HEK293T (cell line): Measurements from ENCODE around the gene RHOB.

Experiments
- BHLHE40 ChIP-seq: fragments of 450-650 bp; IDR thresholded peaks from 2 replicates; pipeline ENCODE4 v1.6.1; 2016; ENCODE audit warnings: mild to moderate bottlenecking, moderate library complexity, borderline replicate concordance
- CTBP1 ChIP-seq: fragments of 450-650 bp; IDR thresholded peaks from 2 replicates; pipeline ENCODE4 v1.6.1; 2016; ENCODE audit warnings: borderline replicate concordance
- ELF4 ChIP-seq: fragments of 450-650 bp; IDR thresholded peaks from 2 replicates; pipeline ENCODE4 v1.6.1; 2017; ENCODE audit warnings: antibody characterized with exemption
- FOXK2 ChIP-seq: fragments of 450-650 bp; IDR thresholded peaks from 2 replicates; pipeline ENCODE4 v1.6.1; 2016; ENCODE audit warnings: mild to moderate bottlenecking
- HDGF ChIP-seq: fragments of 450-650 bp; IDR thresholded peaks from 2 replicates; pipeline ENCODE4 v1.6.1; 2017; ENCODE audit warnings: antibody characterized with exemption, borderline replicate concordance
- L3MBTL2 ChIP-seq: fragments of 450-650 bp; conservative IDR thresholded peaks from 2 replicates; pipeline ENCODE4 v1.6.1; 2016; ENCODE audit warnings: mild to moderate bottlenecking
- NFRKB ChIP-seq: fragments of 450-650 bp; IDR thresholded peaks from 2 replicates; pipeline ENCODE4 v1.6.1; 2016; ENCODE audit warnings: mild to moderate bottlenecking, moderate library complexity
- SP1 ChIP-seq: fragments of 450-650 bp; IDR thresholded peaks from 2 replicates; pipeline ENCODE4 v1.6.1; 2017
- SUZ12 ChIP-seq: fragments of 450-650 bp; IDR thresholded peaks from 2 replicates; pipeline ENCODE4 v1.6.1; 2016; ENCODE audit warnings: mild to moderate bottlenecking
- ZNF384 ChIP-seq: fragments of 450-650 bp; IDR thresholded peaks from 2 replicates; pipeline ENCODE4 v1.6.1; 2016
- TF ChIP-seq, protein P1 (sequence below): fragments of 450-650 bp; IDR thresholded peaks from 2 replicates; pipeline ENCODE4 v1.6.1; 2016

DNA sequence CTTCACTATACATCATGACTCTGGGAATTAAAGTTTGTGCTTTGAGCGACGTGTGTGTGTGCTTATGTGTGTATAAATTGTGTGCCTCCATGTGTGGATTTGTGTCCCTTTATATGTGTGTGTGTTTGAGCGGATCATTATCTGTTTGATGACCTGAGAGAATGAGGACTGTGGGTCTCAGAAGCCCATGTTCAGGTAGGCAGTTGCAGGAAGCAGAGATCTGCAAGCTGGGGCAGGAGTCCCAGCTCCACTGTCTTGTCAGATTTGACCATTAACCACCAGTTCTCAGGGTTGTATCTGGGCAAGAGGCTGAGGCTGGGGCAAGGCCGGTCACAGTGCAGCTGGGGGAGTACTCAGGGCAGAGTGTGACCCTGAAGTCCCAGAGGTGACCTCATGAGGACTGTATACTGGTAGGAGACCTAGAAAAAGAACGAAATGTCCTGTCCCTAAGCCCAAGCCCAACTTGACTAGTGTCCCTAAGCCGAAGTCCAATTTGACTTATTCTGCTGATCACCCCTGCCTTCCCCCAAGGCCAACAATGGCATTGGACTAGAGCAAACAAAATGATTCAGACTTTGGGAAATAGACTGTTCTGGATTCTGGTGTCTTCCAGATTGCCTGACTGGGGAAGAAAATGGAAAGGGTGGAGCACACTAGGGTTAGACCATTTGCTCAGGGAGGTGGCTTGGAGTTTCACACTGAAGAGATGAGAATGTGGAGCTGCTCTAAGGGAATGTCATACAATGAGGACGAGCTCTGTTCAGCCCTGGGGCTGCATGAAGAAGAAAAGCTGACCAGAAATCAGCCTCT, 28.1 kb downstream of the RHOB start:
- TF ChIP-seq, protein P1, sequence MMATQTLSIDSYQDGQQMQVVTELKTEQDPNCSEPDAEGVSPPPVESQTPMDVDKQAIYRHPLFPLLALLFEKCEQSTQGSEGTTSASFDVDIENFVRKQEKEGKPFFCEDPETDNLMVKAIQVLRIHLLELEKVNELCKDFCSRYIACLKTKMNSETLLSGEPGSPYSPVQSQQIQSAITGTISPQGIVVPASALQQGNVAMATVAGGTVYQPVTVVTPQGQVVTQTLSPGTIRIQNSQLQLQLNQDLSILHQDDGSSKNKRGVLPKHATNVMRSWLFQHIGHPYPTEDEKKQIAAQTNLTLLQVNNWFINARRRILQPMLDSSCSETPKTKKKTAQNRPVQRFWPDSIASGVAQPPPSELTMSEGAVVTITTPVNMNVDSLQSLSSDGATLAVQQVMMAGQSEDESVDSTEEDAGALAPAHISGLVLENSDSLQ: no peak
- TF ChIP-seq NFRKB (no peak), L3MBTL2 (no peak), FOXK2 (no peak), CTBP1 (no peak), BHLHE40 (no peak), ELF4 (no peak), SP1 (no peak), SUZ12 (no peak), ZNF384 (no peak), HDGF (no peak)
